22Rv1 (cell line): ENCODE data around the gene CCND2.

Experiments
- H3K27ac ChIP-seq: fragments of 450-650 bp; 2 replicates; pipeline ENCODE4 v1.5.1; 2017
- ZFX ChIP-seq: fragments of 450-650 bp; IDR thresholded peaks from 2 replicates; pipeline ENCODE4 v1.6.1; 2017; ENCODE audit warnings: antibody characterized with exemption, borderline replicate concordance
- TF ChIP-seq, protein P1 (sequence below): fragments of 450-650 bp; IDR thresholded peaks from 2 replicates; pipeline ENCODE4 v1.5.1; 2017; ENCODE audit warnings: mild to moderate bottlenecking

CCND2 gene

DNA sequence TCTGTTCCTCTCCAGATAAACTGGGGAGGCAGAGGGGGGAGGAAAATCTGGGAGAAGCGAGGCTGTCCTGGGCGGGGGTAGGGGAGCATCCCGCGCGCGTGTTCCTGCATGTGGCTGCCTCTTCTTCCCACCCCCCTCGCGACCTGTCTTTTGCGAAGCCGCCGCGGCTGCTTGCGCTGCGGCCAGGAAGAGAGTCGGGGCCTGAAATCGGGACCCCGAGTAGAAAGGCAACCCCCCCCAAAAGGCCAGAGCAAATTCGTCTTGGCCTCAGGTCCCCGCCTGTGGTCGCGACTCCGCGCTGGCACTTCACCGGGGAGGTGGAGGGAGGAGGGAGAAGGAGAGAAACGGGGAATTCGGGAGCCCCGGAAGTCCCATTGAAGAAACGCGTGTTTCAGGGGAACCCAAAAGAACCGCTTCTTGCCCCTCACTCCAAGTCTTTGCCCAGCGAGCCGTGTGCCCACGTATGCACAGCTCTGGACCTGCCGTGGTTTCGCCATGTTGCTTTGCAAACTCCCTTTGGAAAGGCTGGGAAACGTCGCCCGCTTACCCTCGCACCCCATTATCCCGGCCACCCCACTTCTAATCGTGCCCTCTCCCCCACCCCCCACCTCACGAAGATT, 944 bp downstream of the CCND2 start:
- no peak for TF ChIP-seq ZFX
- TF ChIP-seq, protein P1, sequence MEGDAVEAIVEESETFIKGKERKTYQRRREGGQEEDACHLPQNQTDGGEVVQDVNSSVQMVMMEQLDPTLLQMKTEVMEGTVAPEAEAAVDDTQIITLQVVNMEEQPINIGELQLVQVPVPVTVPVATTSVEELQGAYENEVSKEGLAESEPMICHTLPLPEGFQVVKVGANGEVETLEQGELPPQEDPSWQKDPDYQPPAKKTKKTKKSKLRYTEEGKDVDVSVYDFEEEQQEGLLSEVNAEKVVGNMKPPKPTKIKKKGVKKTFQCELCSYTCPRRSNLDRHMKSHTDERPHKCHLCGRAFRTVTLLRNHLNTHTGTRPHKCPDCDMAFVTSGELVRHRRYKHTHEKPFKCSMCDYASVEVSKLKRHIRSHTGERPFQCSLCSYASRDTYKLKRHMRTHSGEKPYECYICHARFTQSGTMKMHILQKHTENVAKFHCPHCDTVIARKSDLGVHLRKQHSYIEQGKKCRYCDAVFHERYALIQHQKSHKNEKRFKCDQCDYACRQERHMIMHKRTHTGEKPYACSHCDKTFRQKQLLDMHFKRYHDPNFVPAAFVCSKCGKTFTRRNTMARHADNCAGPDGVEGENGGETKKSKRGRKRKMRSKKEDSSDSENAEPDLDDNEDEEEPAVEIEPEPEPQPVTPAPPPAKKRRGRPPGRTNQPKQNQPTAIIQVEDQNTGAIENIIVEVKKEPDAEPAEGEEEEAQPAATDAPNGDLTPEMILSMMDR, result no peak
- H3K27ac ChIP-seq, result no peak overlapping the region

DNA sequence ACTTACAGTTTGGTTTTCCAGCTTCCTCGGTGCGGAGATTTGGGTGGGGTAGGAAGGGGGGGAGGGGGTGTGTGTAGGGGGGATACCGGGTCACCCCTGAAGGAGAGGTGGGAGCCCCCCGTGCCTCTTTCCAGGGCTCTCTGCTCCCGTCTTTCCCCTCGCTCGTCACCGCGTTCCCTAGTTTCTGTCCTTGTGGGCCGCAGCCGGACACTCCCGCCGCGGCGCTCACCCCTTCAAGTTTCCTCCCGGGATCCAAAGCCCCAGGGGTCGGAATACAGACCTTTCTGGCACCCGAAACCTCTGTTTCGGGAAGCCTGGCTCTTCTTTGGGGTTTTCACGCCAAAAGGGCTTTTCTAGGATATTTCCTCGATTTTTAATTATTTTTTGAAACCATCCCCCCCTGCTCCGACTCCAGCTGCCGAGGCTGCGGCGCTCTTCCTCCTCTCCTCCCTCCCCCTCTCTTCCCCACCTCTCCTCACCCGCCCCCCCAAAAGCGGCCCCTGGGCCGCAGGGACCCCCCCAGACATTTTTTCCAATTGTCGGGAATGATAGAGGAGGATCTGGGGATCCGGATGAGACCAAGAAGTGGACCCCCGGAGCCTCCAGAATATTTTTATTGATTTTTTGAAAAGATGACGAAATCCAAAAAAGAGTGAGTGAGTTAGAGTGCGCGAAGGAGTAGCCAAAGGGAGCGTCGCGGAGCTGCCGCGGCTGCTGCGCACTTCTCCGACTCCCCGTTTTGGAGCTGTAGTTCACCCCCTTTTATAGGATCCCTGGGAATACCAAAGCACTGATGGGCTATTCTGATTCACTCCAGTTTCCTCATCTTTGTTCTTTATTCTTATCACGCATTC, 1.7 kb downstream of the CCND2 start:
- no peak overlapping the region for H3K27ac ChIP-seq
- TF ChIP-seq, protein P1, result no peak
- TF ChIP-seq ZFX, result no peak

DNA sequence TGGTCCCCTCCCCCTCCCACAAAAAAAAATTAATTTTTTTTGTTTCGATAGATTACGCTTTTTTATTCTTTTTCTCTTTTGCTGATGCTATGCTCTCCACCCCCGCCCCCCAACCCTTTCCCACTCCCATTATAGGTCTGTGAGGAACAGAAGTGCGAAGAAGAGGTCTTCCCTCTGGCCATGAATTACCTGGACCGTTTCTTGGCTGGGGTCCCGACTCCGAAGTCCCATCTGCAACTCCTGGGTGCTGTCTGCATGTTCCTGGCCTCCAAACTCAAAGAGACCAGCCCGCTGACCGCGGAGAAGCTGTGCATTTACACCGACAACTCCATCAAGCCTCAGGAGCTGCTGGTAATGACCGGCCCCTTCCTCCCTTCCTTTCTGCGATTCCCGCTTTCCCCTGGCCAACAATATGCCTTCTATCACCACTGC, 2.3 kb downstream of the CCND2 start:
- TF ChIP-seq, protein P1, result no peak
- TF ChIP-seq ZFX, result no peak
- H3K27ac ChIP-seq, result no peak overlapping the region

DNA sequence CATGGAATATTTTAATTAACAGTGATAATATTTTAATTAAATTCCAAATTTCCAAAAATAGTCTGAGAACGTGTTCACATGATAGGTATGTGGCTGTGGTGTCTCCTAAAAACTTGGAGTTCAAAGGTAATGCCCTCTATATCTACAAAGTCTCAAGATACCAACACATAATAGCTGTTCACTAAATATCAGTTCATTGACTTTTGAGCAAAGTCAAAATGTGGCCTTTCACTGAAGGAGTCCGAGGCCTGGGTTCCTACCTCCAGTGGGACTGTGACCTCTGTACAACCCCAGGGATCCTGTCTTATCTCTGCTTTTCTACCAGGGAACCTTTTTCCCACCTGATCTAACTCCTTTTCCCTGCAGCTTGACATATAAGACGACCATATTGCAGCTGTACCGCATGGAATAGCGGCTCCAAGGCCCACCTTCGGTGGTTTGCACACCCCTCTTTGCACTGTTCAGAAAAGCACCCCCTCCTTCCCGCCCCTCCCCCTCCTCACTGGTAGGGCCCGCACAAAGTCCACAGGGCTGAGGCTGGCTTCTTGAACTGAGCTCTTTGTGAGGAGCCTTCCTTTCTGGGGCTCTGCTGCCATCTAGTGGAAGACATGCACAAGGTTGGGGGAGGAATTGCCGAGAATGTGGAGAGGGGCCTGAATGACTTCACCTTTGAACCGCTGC, 3.1 kb downstream of the CCND2 start:
- TF ChIP-seq, protein P1, result peak; percentile 97
- no peak for TF ChIP-seq ZFX
- H3K27ac ChIP-seq, result no peak overlapping the region

DNA sequence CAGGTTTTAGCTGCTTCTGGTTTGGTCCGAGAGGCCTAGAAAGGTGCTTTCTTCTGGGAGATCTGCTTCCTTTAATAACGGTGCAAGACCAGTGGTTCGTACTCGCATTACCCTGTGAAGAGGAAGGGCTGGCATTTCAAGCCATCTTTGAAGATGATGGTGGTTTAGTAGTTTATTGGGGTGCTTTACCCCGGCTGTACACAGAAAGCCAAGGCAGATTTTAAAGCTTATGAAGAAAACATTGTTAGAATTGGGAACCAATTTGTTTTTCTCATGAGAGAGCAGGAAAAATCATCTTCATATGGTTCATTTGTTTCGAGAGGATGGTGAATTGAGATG, 3.6 kb downstream of the CCND2 start:
- H3K27ac ChIP-seq, result no peak overlapping the region
- TF ChIP-seq ZFX, result no peak
- TF ChIP-seq, protein P1, result peak; percentile 75

DNA sequence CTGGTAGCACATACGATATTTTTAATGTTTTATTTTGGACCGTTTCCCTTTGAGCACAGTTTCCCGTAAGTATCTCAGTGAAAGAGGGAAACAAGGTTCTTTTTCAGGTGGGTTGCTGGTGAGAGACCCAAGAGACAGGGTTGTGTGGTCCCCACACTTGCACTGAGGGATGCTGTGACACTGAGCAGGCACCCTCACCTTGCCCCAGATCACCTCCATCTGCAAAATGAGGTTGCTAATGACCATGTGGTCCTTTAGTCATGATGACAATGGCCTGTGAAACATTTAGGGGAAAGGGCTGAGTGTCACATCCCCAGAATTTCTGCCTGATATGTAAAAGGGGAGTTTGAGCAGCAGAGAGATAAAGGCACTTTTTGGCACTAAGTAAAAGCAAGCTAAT, 4.3 kb downstream of the CCND2 start:
- no peak for TF ChIP-seq ZFX
- TF ChIP-seq, protein P1, result no peak
- no peak overlapping the region for H3K27ac ChIP-seq
